HCT116 (cell line): ENCODE results near the gene CLDN1. TPM values are rescaled to one million over a fixed set of nuclear protein-coding genes. Genes with fewer than 3 reads are reported as not detected.

Source experiments
- ATAC-seq: fragments of 200-7000 bp; cut with Tn5 transposase; 2 replicates; pipeline ENCODE4 v1.9.1; 2020; ENCODE audit warnings: mild to moderate bottlenecking, moderate library complexity
- BruUV-seq: library from RNA; stranded (reverse); fragments of 400-500 nt; replicated peaks from 2 replicates; lab custom pipeline; 2021; lab: Mats Ljungman, UMichigan
- CTCF ChIA-PET: fragments of 300-600 bp; sonication (Branson Sonifier 250); formaldehyde crosslinking; loops from one replicate; lab custom pipeline; 2021; ENCODE audit warnings: antibody characterized with exemption; lab: Charles Lee
- POLR2A ChIA-PET: fragments of 300-600, 350-600 bp; sonication (Branson Sonifier 250); formaldehyde crosslinking; loops from one replicate; lab custom pipeline; 2021; ENCODE audit warnings: antibody characterized with exemption; lab: Charles Lee
- RAD21 ChIA-PET, 2 experiments: fragments of 300-600 bp; sonication (Branson Sonifier 250); formaldehyde crosslinking; loops; one replicate each; lab custom pipeline; 2023; ENCODE audit warnings: low total read pairs in 2 of 2; ENCODE audit not compliant: uncharacterized antibody in 2 of 2, unreplicated experiment in 2 of 2, low non-redundant PET in 1 of 2; lab: Charles Lee
- DNase-seq: peaks from one replicate; pipeline ENCODE4 v3.0.0-alpha.2; 2010; ENCODE audit warnings: low read depth, low spot score
- H2AFZ ChIP-seq: fragments of 200-600 bp; shearing (Covaris generic), sonication (generic); 2 replicates; pipeline ENCODE4 v1.6.1; 2017; ENCODE audit warnings: low read depth, mixed run types, mixed read lengths, antibody characterized with exemption, low read length; ENCODE audit not compliant: poor library complexity, severe bottlenecking
- H3K27ac ChIP-seq: 2 replicates; pipeline ENCODE4 v1.5.1; 2012; ENCODE audit warnings: low read depth, low read length
- H3K27me3 ChIP-seq: fragments of 200-600 bp; sonication (generic); 2 replicates; pipeline ENCODE4 v1.6.1; 2016; ENCODE audit warnings: mixed run types, low read length, mixed read lengths; ENCODE audit not compliant: insufficient read depth
- H3K36me3 ChIP-seq, 2 experiments: fragments of 200-500 bp in 1 of 2; fragments of 200-600 bp in 1 of 2; sonication (Bioruptor generic) in 1 of 2; sonication (generic) in 1 of 2; 2 replicates each; pipeline versions ENCODE4 v1.5.1 to v1.6.1; 2014 to 2016; ENCODE audit warnings: low read length in 2 of 2, inconsistent platforms in 1 of 2, mixed read lengths in 1 of 2, mixed run types in 1 of 2; ENCODE audit not compliant: insufficient read depth in 2 of 2, control insufficient read depth in 1 of 2
- H3K4me1 ChIP-seq, 2 experiments: fragments of 200-600 bp in 1 of 2; sonication (generic) in 1 of 2; 2 replicates each; pipeline versions ENCODE4 v1.5.1 to v1.6.1; 2012 to 2017; ENCODE audit warnings: low read length in 2 of 2, inconsistent platforms in 1 of 2, mild to moderate bottlenecking in 1 of 2, mixed read lengths in 1 of 2, mixed run types in 1 of 2, moderate library complexity in 1 of 2; ENCODE audit not compliant: insufficient read depth in 2 of 2, control insufficient read depth in 1 of 2
- H3K4me2 ChIP-seq: fragments of 200-600 bp; sonication (generic); 2 replicates; pipeline ENCODE4 v1.6.1; 2017; ENCODE audit warnings: mixed run types, low read length, mixed read lengths
- H3K4me3 ChIP-seq, 2 experiments: fragments of 200-600 bp in 1 of 2; sonication (generic) in 1 of 2; replicated peaks in 1 of 2; 2 replicates each; pipeline ENCODE4 v1.5.1; 2011 to 2016; ENCODE audit warnings: low read length in 2 of 2, control low read depth in 1 of 2, low read depth in 1 of 2, mild to moderate bottlenecking in 1 of 2, mixed read lengths in 1 of 2, mixed run types in 1 of 2
- H3K79me2 ChIP-seq: fragments of 200-600 bp; sonication (generic); 2 replicates; pipeline ENCODE4 v1.6.1; 2017; ENCODE audit warnings: mild to moderate bottlenecking, mixed run types, low read length, moderate library complexity, mixed read lengths; ENCODE audit not compliant: insufficient read depth
- H3K9ac ChIP-seq: fragments of 200-600 bp; sonication (generic); 2 replicates; pipeline ENCODE4 v1.6.1; 2016; ENCODE audit warnings: low read length, mixed read lengths
- H3K9me2 ChIP-seq: fragments of 200-600 bp; sonication (generic), shearing (Covaris generic); 2 replicates; pipeline ENCODE4 v1.6.1; 2017; ENCODE audit warnings: mixed run types, mild to moderate bottlenecking, moderate library complexity; ENCODE audit not compliant: insufficient read depth
- H3K9me3 ChIP-seq, 2 experiments: fragments of 200-500 bp in 1 of 2; fragments of 200-600 bp in 1 of 2; sonication (Bioruptor generic) in 1 of 2; sonication (generic) in 1 of 2; 2 replicates each; pipeline ENCODE4 v1.6.1; 2014 to 2017; ENCODE audit warnings: low read length in 2 of 2, mixed read lengths in 2 of 2, inconsistent platforms in 1 of 2, low read depth in 1 of 2, mild to moderate bottlenecking in 1 of 2, mixed run types in 1 of 2, moderate library complexity in 1 of 2; ENCODE audit not compliant: control insufficient read depth in 1 of 2, insufficient read depth in 1 of 2
- H4K20me1 ChIP-seq: fragments of 200-600 bp; sonication (generic), shearing (Covaris generic); 2 replicates; pipeline ENCODE4 v1.6.1; 2017; ENCODE audit warnings: mixed run types, mild to moderate bottlenecking, moderate library complexity; ENCODE audit not compliant: insufficient read depth
- EZH2 ChIP-seq: fragments of 200-600 bp; sonication (generic); IDR thresholded peaks from 2 replicates; pipeline ENCODE4 v1.6.1; 2017; ENCODE audit warnings: antibody characterized with exemption, mixed run types
- FOSL1 ChIP-seq: IDR thresholded peaks from 2 replicates; pipeline ENCODE4 v1.6.1; 2012; ENCODE audit warnings: low read depth
- JUND ChIP-seq: IDR thresholded peaks from 2 replicates; pipeline ENCODE4 v1.6.1; 2012
- POLR2A ChIP-seq: IDR thresholded peaks from 2 replicates; pipeline ENCODE4 v1.7.0; 2011; ENCODE audit warnings: borderline replicate concordance; ENCODE audit not compliant: insufficient read depth, insufficient read length; ENCODE audit errors: extremely low read depth
- REST ChIP-seq: IDR thresholded peaks from 2 replicates; pipeline ENCODE4 v1.6.1; 2012; ENCODE audit warnings: low read depth
- SP1 ChIP-seq: IDR thresholded peaks from 2 replicates; pipeline ENCODE4 v1.6.1; 2012; ENCODE audit warnings: low read depth
- SRF ChIP-seq: IDR thresholded peaks from 2 replicates; pipeline ENCODE4 v1.6.1; 2012; ENCODE audit warnings: low read depth
- intact Hi-C: fragments of 100-400 bp; cut with micrococcal nuclease; formaldehyde crosslinking; loops from 2 replicates; pipeline ENCODE4 v1.10.0; 2022
- total RNA-seq: library from RNA; stranded (reverse); gene quantifications from one replicate; pipeline ENCODE4 v1.2.1, GENCODE V29; 2021; ENCODE audit not compliant: unreplicated experiment

Gene CLDN1
- total RNA-seq, 1 experiment from 2014 or later, result 0.20 TPM

- Histone ChIP-seq H3K4me2 (no peak overlapping the region), H3K9me3 (no peaks in the 10 kb centered on the region), H3K27ac (no peak overlapping the region), H3K9ac (no peak overlapping the region), H3K4me3 (no peak overlapping the region), H3K36me3 (no peaks in the 10 kb centered on the region), H2AFZ (no peak overlapping the region), H3K79me2 (no peaks in the 10 kb centered on the region), H3K9me2 (no peaks in the 10 kb centered on the region), H3K4me1 (peaks cover 0 to 10% of the 10 kb centered on the region in 2 experiments; a peak in 1 of 4 replicates), H3K27me3 (no peaks in the 10 kb centered on the region; the same call in 1 of the 2 replicates), H4K20me1 (no peaks in the 10 kb centered on the region)
- no peak for TF ChIP-seq POLR2A
- no peak for TF ChIP-seq SRF
- no peak for TF ChIP-seq REST
- TF ChIP-seq EZH2, result no peak
- TF ChIP-seq FOSL1, result no peak
- TF ChIP-seq SP1, result no peak
- TF ChIP-seq JUND, result no peak
- DNase-seq (no peak), ATAC-seq (no peak)
- POLR2A ChIA-PET, result no interaction called here
- RAD21 ChIA-PET, result no interaction called here
- CTCF ChIA-PET, result interaction anchor here (2.0 to 2.6 kb wide), 2 partner anchors 96 to 353 kb away, joined by 14 to 18 read pairs; no protein-coding TSS in a partner anchor
- BruUV-seq, result no TSS peak
- intact Hi-C loops, result no loop called here
Observed at GRCh38 chr3:190320594-190321362, 1.5 kb downstream of the CLDN1 start.
